H1 (cell line): Measurements from ENCODE around the gene GRAMD4. TPM values are rescaled to one million over a fixed set of nuclear protein-coding genes. Genes with fewer than 3 reads are reported as not detected.

ENCODE experiments used
- CTCF ChIA-PET: fragments of 300-600 bp; sonication (Branson Sonifier 250); formaldehyde crosslinking; loops from one replicate; lab custom pipeline; 2021; ENCODE audit not compliant: partially characterized antibody; lab: Charles Lee
- POLR2A ChIA-PET: fragments of 300-600 bp; sonication (Branson Sonifier 250); formaldehyde crosslinking; loops from one replicate; lab custom pipeline; 2021; ENCODE audit warnings: inconsistent platforms; ENCODE audit not compliant: partially characterized antibody; lab: Charles Lee
- DNase-seq, 2 experiments: peaks; one replicate each; pipeline versions ENCODE4 v3.0.0 to v3.0.0-alpha.2; 2010 to 2022; ENCODE audit warnings: low spot score in 2 of 2, low read depth in 1 of 2, mixed read lengths in 1 of 2
- FAIRE-seq: peaks from 2 replicates; lab custom pipeline; 2011; peaks lifted over from hg19 to GRCh38; lab: Jason Lieb, UNC
- H2AFZ ChIP-seq: 2 replicates; pipeline ENCODE4 v1.8.1; 2012; ENCODE audit warnings: low read length, inconsistent platforms
- H2AK5ac ChIP-seq: 2 replicates; pipeline ENCODE4 v1.6.1; 2013; ENCODE audit warnings: low read depth, low read length
- H2BK120ac ChIP-seq: replicated peaks from 2 replicates; pipeline ENCODE3; 2013; ENCODE audit warnings: low read depth, low read length, inconsistent platforms
- H2BK12ac ChIP-seq: 2 replicates; pipeline ENCODE4 v1.6.1; 2013; ENCODE audit warnings: low read depth, low read length
- H2BK15ac ChIP-seq: 2 replicates; pipeline ENCODE4 v1.6.1; 2013; ENCODE audit warnings: low read length
- H2BK20ac ChIP-seq: 2 replicates; pipeline ENCODE4 v1.6.1; 2013; ENCODE audit warnings: low read length
- H2BK5ac ChIP-seq: 2 replicates; pipeline ENCODE4 v1.6.1; 2013; ENCODE audit warnings: low read depth, low read length
- H3K14ac ChIP-seq: 2 replicates; pipeline ENCODE4 v1.6.1; 2013; ENCODE audit warnings: inconsistent platforms; ENCODE audit not compliant: insufficient read length
- H3K18ac ChIP-seq: 2 replicates; pipeline ENCODE4 v1.6.1; 2013; ENCODE audit warnings: low read length; ENCODE audit errors: extremely low read depth
- H3K23ac ChIP-seq: 2 replicates; pipeline ENCODE4 v1.6.1; 2013; ENCODE audit warnings: inconsistent platforms; ENCODE audit not compliant: insufficient read length
- H3K23me2 ChIP-seq: 2 replicates; pipeline ENCODE4 v1.6.1; 2013; ENCODE audit warnings: low read depth, low read length
- H3K27ac ChIP-seq: 2 replicates; pipeline ENCODE4 v1.6.1; 2011; ENCODE audit warnings: low read depth, low read length, inconsistent platforms
- H3K27me3 ChIP-seq, 4 experiments: replicated peaks in 1 of 4; 1 replicate in 1 of 4; 2 replicates in 3 of 4; pipeline versions ENCODE4 v1.6.1 to v1.8.1; 2011 to 2013; ENCODE audit warnings: low read length in 3 of 4, mild to moderate bottlenecking in 3 of 4, inconsistent platforms in 2 of 4, mixed read lengths in 2 of 4, moderate library complexity in 1 of 4; ENCODE audit not compliant: control insufficient read depth in 3 of 4, insufficient read depth in 3 of 4; ENCODE audit errors: extremely low read depth in 1 of 4
- H3K36me3 ChIP-seq, 4 experiments: 2 replicates each; pipeline versions ENCODE4 v1.6.1 to v1.8.1; 2011 to 2013; ENCODE audit warnings: mild to moderate bottlenecking in 4 of 4, low read length in 3 of 4, moderate library complexity in 2 of 4, control low read depth in 1 of 4, inconsistent platforms in 1 of 4; ENCODE audit not compliant: insufficient read depth in 4 of 4, control insufficient read depth in 2 of 4
- H3K4ac ChIP-seq: replicated peaks from 2 replicates; pipeline ENCODE3; 2013; ENCODE audit warnings: low read length, low read depth, mixed read lengths, inconsistent platforms; ENCODE audit not compliant: insufficient read length
- H3K4me1 ChIP-seq, 4 experiments: replicated peaks in 1 of 4; 1 replicate in 1 of 4; 2 replicates in 3 of 4; pipeline versions ENCODE4 v1.6.1 to v1.8.1; 2011 to 2013; ENCODE audit warnings: low read length in 3 of 4, inconsistent platforms in 2 of 4, mixed read lengths in 1 of 4; ENCODE audit not compliant: insufficient read depth in 4 of 4, control insufficient read depth in 3 of 4
- H3K4me2 ChIP-seq, 2 experiments: 2 replicates each; pipeline versions ENCODE4 v1.6.1 to v1.8.1; 2011 to 2013; ENCODE audit warnings: low read depth in 2 of 2, low read length in 2 of 2, control low read depth in 1 of 2, inconsistent platforms in 1 of 2, mild to moderate bottlenecking in 1 of 2; ENCODE audit not compliant: insufficient read depth in 1 of 2
- H3K4me3 ChIP-seq, 4 experiments: fragments of 200-600, 300-600 bp in 1 of 4; sonication (generic), shearing (Covaris generic), sonication (Bioruptor Twin) in 1 of 4; 2 replicates each; pipeline versions ENCODE4 v1.5.1 to v1.8.1; 2011 to 2016; ENCODE audit warnings: low read length in 4 of 4, low read depth in 3 of 4, control low read depth in 2 of 4, inconsistent platforms in 2 of 4, mild to moderate bottlenecking in 2 of 4, mixed read lengths in 1 of 4, moderate library complexity in 1 of 4; ENCODE audit not compliant: insufficient read depth in 2 of 4; ENCODE audit errors: extremely low read depth in 1 of 4
- H3K56ac ChIP-seq: replicated peaks from 2 replicates; pipeline ENCODE3; 2013; ENCODE audit warnings: low read depth, mild to moderate bottlenecking, mixed read lengths, low read length, inconsistent platforms; ENCODE audit not compliant: insufficient read length
- H3K79me1 ChIP-seq: 2 replicates; pipeline ENCODE4 v1.6.1; 2013; ENCODE audit warnings: low read depth, low read length, control low read depth
- H3K79me2 ChIP-seq, 2 experiments: 2 replicates each; pipeline versions ENCODE4 v1.6.1 to v1.8.1; 2012 to 2013; ENCODE audit warnings: low read length in 2 of 2, mild to moderate bottlenecking in 2 of 2, inconsistent platforms in 1 of 2; ENCODE audit not compliant: insufficient read depth in 2 of 2, control insufficient read depth in 1 of 2
- H3K9ac ChIP-seq, 4 experiments: replicated peaks in 1 of 4; 1 replicate in 1 of 4; 2 replicates in 3 of 4; pipeline versions ENCODE4 v1.6.1 to v1.8.1; 2011 to 2013; ENCODE audit warnings: low read depth in 3 of 4, low read length in 3 of 4, control low read depth in 2 of 4, mild to moderate bottlenecking in 2 of 4, moderate library complexity in 2 of 4, inconsistent platforms in 1 of 4; ENCODE audit errors: extremely low read depth in 1 of 4
- H3K9me3 ChIP-seq, 2 experiments: 2 replicates each; pipeline versions ENCODE4 v1.6.1 to v1.8.1; 2012 to 2013; ENCODE audit warnings: mild to moderate bottlenecking in 2 of 2, moderate library complexity in 2 of 2, control low read depth in 1 of 2, inconsistent platforms in 1 of 2, low read depth in 1 of 2, low read length in 1 of 2, mixed read lengths in 1 of 2; ENCODE audit not compliant: insufficient read depth in 2 of 2
- H4K20me1 ChIP-seq, 2 experiments: replicated peaks in 1 of 2; 2 replicates each; pipeline versions ENCODE3 to v1.8.1; 2011 to 2013; ENCODE audit warnings: inconsistent platforms in 2 of 2, low read length in 2 of 2, mild to moderate bottlenecking in 1 of 2; ENCODE audit not compliant: insufficient read depth in 2 of 2, control insufficient read depth in 1 of 2
- H4K5ac ChIP-seq: 2 replicates; pipeline ENCODE4 v1.6.1; 2013; ENCODE audit warnings: low read length, low read depth, mixed read lengths, inconsistent platforms; ENCODE audit not compliant: insufficient read length
- H4K8ac ChIP-seq: 2 replicates; pipeline ENCODE4 v1.8.0; 2013; ENCODE audit warnings: mild to moderate bottlenecking, moderate library complexity, low read length, inconsistent platforms; ENCODE audit not compliant: insufficient read depth; ENCODE audit errors: extremely low read depth
- H4K91ac ChIP-seq: replicated peaks from 2 replicates; pipeline ENCODE3; 2013; ENCODE audit warnings: low read length, mixed read lengths, inconsistent platforms; ENCODE audit not compliant: insufficient read length
- GABPA ChIP-seq: IDR thresholded peaks from 2 replicates; pipeline ENCODE4 v1.6.1; 2011; ENCODE audit warnings: mild to moderate bottlenecking, low read length, moderate library complexity, borderline replicate concordance; ENCODE audit not compliant: insufficient read depth
- GTF2F1 ChIP-seq: IDR thresholded peaks from 2 replicates; pipeline ENCODE4 v1.6.1; 2012; ENCODE audit warnings: low read depth, low read length, improper control_type of control experiment, borderline replicate concordance
- SIN3A ChIP-seq, 2 experiments: IDR thresholded peaks in 1 of 2; conservative IDR thresholded peaks in 1 of 2; 2 replicates each; pipeline ENCODE4 v1.6.1; 2011 to 2012; ENCODE audit warnings: low read length in 2 of 2, improper control_type of control experiment in 1 of 2, low read depth in 1 of 2, mild to moderate bottlenecking in 1 of 2
- WGBS, 2 experiments: shearing (Covaris generic) in 1 of 2; methylation state at CpG; one replicate each; pipeline versions ENCODE4 v1.1.6 to v1.1.7; 2013 to 2015; ENCODE audit warnings: low lambda C conversion rate in 2 of 2, mixed read lengths in 2 of 2, inconsistent platforms in 1 of 2, low coverage in 1 of 2, missing lambda C conversion rate in 1 of 2; ENCODE audit not compliant: insufficient replicate concordance in 2 of 2, insufficient coverage in 1 of 2, insufficient read length in 1 of 2; ENCODE audit errors: extremely low coverage in 1 of 2, missing lambda C conversion rate in 1 of 2; 5-methylcytosine and 5-hydroxymethylcytosine counted together
- polyA plus RNA-seq, 7 experiments: library from polyadenylated mRNA; depleted of rRNA in 3 of 7; stranded (reverse) in 5 of 7; unstranded in 2 of 7; fragments of >200 nt in 5 of 7; fragments of 200-250 nt in 2 of 7; gene quantifications; 1 replicate in 5 of 7; 2 replicates in 1 of 7; 4 replicates in 1 of 7; pipeline versions ENCODE4 v1.2.1 to v1.2.3, GENCODE V29; 2011 to 2013; ENCODE audit warnings: missing spikeins in 2 of 7, mixed read lengths in 2 of 7
- total RNA-seq: library from RNA; stranded (reverse); fragmentation: NEBNext Ultra II Directional; extraction: Animal tissue kit (Norgen Biotek cat#: 25700); gene quantifications from 2 replicates; pipeline ENCODE4 v1.2.1, GENCODE V29; 2021

Gene GRAMD4
- total and polyA plus RNA-seq, 2 of the 8 experiments (the other 6 are each of a cell fraction or from before 2014, with no cell fraction given), result 7.9 to 25.6 TPM

DNA sequence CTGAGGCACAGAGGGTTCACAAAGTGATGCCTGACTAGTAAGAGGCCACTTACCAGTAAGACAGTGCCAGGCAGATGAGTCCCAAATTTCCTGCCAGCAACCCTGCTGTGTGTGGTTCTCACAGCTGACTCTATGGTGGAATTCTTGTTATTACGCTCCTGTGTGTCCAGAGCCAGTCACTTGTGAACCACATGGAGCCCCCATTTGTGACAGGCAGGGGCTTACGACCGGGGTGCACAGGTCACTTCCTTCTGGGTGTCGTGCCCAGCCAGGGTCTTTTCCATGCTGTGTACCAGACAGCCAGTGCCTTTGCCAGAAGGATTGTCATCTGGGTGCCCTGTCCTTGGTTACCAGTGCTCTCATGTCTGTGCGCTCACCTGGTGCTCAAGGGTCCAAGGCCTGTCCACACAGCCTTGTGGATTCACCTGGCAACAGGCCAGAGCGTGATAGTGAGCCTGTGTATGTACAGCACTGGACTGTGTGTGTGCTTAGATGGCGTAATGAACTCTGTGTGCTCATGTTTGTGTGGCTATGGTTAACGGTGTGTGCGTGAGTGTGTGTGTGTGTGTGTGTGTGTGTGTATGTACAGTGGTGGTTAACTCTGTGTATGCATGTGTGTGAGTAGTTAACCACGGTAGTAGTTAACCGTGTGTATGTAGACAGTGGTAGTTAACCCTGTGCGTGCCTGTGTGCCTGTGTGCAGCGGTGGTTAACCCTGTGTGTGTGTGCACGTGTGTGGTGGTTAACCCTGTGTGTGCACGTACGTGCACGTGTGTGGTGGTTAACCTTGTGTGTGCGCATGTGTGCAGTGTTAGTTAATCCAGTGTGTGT is 18.6 kb downstream of the GRAMD4 start:
- 91% methylated on average over 18 of the region's 18 CpGs; no CpG with 5 or more reads in 1 of the 2 experiments for WGBS, 2 experiments
- no peak for DNase-seq
- H2AK5ac ChIP-seq, result peak overlapping the region; percentile 5; the same call in 1 of the 2 replicates
- H2BK15ac ChIP-seq, result no peak overlapping the region; the same call in 1 of the 2 replicates
- H3K79me1 ChIP-seq, result no peaks in the 10 kb centered on the region; the same call in 1 of the 2 replicates
- H3K4me2 ChIP-seq, result no peak overlapping the region
- H3K79me2 ChIP-seq, result no peaks in the 10 kb centered on the region
- no peak overlapping the region for H3K56ac ChIP-seq
- no peak overlapping the region for H2AFZ ChIP-seq
- H2BK20ac ChIP-seq, result no peak overlapping the region
- ChIA-PET CTCF (interaction anchor here (1.1 to 1.8 kb wide), 2 partner anchors 11 to 75 kb away, joined by 4 to 6 read pairs; no protein-coding TSS in a partner anchor), POLR2A (interaction anchor here (1.2 kb wide), 1 partner anchor 14 kb away, joined by 3 read pairs; no protein-coding TSS in a partner anchor)
- H4K20me1 ChIP-seq, result peaks cover 0 to 3% of the 10 kb centered on the region in 2 experiments
- H3K23ac ChIP-seq, result no peak overlapping the region
- peaks cover 5% of the 10 kb centered on the region; the same call in 1 of the 2 replicates for H3K23me2 ChIP-seq
- no peak overlapping the region for H2BK120ac ChIP-seq
- no peaks in the 10 kb centered on the region for H3K36me3 ChIP-seq
- H3K4ac ChIP-seq, result no peak overlapping the region
- no peak overlapping the region for H3K9ac ChIP-seq
- H3K9me3 ChIP-seq, result no peaks in the 10 kb centered on the region
- H3K14ac ChIP-seq, result no peak overlapping the region
- H2BK12ac ChIP-seq, result no peak overlapping the region
- no peak for FAIRE-seq
- peaks cover 0 to 7% (median 2%) of the 10 kb centered on the region in 4 experiments; a peak in 3 of 7 replicates for H3K4me1 ChIP-seq
- H3K18ac ChIP-seq, result no peak overlapping the region
- no peak overlapping the region for H3K4me3 ChIP-seq
- no peak overlapping the region for H4K8ac ChIP-seq
- H4K91ac ChIP-seq, result no peak overlapping the region
- H2BK5ac ChIP-seq, result peak overlapping the region; percentile 47; the same call in 1 of the 2 replicates
- H3K27me3 ChIP-seq, result no peaks in the 10 kb centered on the region
- no peak overlapping the region for H4K5ac ChIP-seq
- H3K27ac ChIP-seq, result no peak overlapping the region
- TF ChIP-seq GTF2F1, result no peak
- no peak for TF ChIP-seq SIN3A (conservative IDR thresholded peaks at IDR 0.05 in 1 of 2, IDR thresholded peaks at IDR 0.05 in 1 of 2; ENCODE audit: low read depth in 1 of 2, low read length in 2 of 2)
- no peak for TF ChIP-seq GABPA
